Dendritic cell treated with granulocyte-macrophage colony-stimulating factor and Interleukin-4, amounts not matched to agents 40 ng/mL and 50 ng/mL, for 4 days (primary cell): ENCODE results near the gene EPB41L1.

Source experiments
- H3K27ac Mint-ChIP-seq: one replicate; pipeline ENCODE4 v1.8.0; 2022; ENCODE audit warnings: mild to moderate bottlenecking, mixed read lengths
- H3K27me3 Mint-ChIP-seq: one replicate; pipeline ENCODE4 v1.8.0; 2022; ENCODE audit warnings: mild to moderate bottlenecking, mixed read lengths
- H3K36me3 Mint-ChIP-seq: one replicate; pipeline ENCODE4 v1.8.0; 2022; ENCODE audit warnings: low read depth, mixed read lengths
- H3K4me1 Mint-ChIP-seq: one replicate; pipeline ENCODE4 v1.8.0; 2022; ENCODE audit warnings: low read depth, mixed read lengths
- H3K4me3 Mint-ChIP-seq: one replicate; pipeline ENCODE4 v1.8.0; 2022; ENCODE audit warnings: mild to moderate bottlenecking, moderate library complexity, mixed read lengths
- H3K9me3 Mint-ChIP-seq: one replicate; pipeline ENCODE4 v1.8.0; 2022; ENCODE audit warnings: mixed read lengths
- intact Hi-C: fragments of 100-400 bp; cut with micrococcal nuclease; formaldehyde crosslinking; loops from one replicate; pipeline ENCODE4 v1.15.0; 2022

Gene EPB41L1

DNA sequence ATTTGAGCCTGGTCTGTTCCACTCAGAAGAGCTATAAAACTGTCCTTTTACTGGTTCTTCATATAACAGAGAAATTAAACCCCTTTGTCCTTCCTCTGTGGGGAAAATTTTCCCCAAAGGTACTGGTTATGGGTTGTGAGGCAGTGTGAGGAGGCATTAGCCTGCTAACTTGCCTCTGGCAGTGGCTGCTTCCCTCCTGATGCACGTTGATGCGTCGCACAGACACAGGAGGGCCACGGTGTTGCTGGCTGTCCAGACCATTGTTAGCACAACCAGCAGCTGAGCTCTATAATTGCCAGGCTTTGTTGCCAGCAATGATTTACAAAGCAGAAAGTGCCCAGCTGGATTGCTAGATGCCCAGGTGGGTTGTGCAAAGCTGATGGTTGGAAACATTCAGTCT lies 91.9 kb downstream of the EPB41L1 start:
- H3K4me3 Mint-ChIP-seq, result no peak overlapping the region
- H3K36me3 Mint-ChIP-seq, result peaks cover 94% of the 10 kb centered on the region
- H3K27me3 Mint-ChIP-seq, result no peaks in the 10 kb centered on the region
- H3K27ac Mint-ChIP-seq, result no peak overlapping the region
- intact Hi-C loops, result no loop called here
- H3K4me1 Mint-ChIP-seq, result no peaks in the 10 kb centered on the region
- no peaks in the 10 kb centered on the region for H3K9me3 Mint-ChIP-seq

DNA sequence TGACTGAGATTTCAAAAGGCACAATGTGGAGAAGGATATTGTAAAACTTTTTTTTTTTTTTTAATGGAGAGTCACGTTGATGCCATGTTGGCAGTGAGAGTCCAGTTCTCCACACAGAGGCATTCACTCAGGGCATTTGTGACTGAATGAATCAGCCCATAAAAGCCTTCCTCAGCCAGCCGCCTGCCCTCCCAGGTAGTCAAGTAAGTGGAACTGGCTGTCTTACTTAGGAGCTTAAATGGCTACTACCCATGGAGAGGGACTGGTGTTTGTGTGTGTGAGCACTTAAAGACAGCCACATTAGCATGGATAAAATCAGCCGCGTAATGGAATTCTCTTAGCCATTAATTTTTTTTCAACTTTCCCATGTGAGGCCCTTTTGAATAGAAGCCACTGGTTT lies 94.3 kb downstream of the EPB41L1 start:
- intact Hi-C loops, result no loop called here
- Mint-ChIP-seq H3K27ac (no peak overlapping the region), H3K27me3 (no peaks in the 10 kb centered on the region), H3K36me3 (peaks cover 95% of the 10 kb centered on the region), H3K9me3 (no peaks in the 10 kb centered on the region), H3K4me1 (no peaks in the 10 kb centered on the region), H3K4me3 (no peak overlapping the region)

DNA sequence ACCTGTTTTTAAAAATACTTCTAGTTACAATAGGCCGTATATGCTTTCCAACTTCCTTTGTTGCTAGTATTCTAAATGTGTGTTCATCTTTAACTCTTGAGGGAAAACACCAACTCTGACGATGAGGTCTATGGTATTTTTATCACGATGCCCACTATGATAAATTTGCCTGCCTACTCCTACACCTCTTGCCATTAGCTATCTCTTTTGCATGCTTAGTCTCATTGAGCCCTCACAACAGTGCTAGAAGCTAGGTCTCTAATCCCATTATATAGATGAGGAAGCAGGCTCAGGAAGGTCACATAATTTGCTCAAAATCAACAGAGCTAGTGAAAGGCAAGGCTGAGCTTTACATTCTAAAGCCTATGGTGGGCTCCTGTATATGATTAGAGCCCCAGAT lies 94.9 kb downstream of the EPB41L1 start:
- H3K9me3 Mint-ChIP-seq, result no peaks in the 10 kb centered on the region
- H3K27ac Mint-ChIP-seq, result no peak overlapping the region
- H3K27me3 Mint-ChIP-seq, result no peaks in the 10 kb centered on the region
- peaks cover 95% of the 10 kb centered on the region for H3K36me3 Mint-ChIP-seq
- intact Hi-C loops, result no loop called here
- H3K4me1 Mint-ChIP-seq, result no peaks in the 10 kb centered on the region
- H3K4me3 Mint-ChIP-seq, result no peak overlapping the region

DNA sequence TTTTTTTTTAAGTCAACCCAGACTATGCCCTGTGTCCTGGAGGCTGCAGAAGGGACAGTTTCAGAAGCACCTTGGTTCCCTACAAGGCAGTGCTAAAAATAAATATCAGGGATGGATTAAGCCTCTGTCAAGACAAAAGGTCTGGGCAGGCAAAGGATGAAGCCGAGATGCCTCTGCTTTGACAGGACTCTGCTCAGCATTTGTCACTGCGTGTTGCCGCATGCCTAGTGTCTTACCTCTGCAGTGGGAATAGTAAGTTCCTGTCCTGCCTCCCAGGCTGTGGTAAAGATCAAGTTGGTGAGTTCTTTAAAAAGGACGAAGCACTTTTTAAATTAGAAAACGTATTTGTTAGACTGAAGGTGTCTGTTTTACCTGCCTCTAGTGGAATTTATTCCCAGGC lies 96.9 kb downstream of the EPB41L1 start:
- H3K4me3 Mint-ChIP-seq, result no peak overlapping the region
- no peaks in the 10 kb centered on the region for H3K27me3 Mint-ChIP-seq
- no peaks in the 10 kb centered on the region for H3K9me3 Mint-ChIP-seq
- intact Hi-C loops, result no loop called here
- no peak overlapping the region for H3K27ac Mint-ChIP-seq
- H3K36me3 Mint-ChIP-seq, result peaks cover 95% of the 10 kb centered on the region
- no peaks in the 10 kb centered on the region for H3K4me1 Mint-ChIP-seq

DNA sequence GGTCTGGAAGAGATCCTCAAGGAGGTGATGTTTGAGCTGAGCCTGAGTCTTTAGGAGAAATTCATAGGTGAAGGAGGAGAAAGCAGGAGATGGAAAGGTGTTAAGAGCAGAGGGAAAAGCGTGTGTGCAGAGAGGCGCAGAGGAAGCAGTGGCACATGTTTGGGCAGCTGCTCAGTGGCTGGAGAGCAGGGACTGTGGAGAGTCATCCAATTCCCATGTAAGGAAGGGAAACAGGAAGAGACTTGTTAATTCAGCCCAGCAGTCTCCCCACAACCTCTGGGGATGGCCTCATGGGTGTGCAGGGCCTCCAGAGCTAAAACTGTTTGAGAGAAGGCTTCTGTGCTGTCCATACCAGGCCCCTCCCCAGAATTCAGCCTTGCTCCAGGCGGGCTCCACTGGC lies 98.0 kb downstream of the EPB41L1 start:
- H3K4me1 Mint-ChIP-seq, result no peaks in the 10 kb centered on the region
- no peaks in the 10 kb centered on the region for H3K27me3 Mint-ChIP-seq
- H3K36me3 Mint-ChIP-seq, result peaks cover 95% of the 10 kb centered on the region
- no peaks in the 10 kb centered on the region for H3K9me3 Mint-ChIP-seq
- no peak overlapping the region for H3K4me3 Mint-ChIP-seq
- H3K27ac Mint-ChIP-seq, result no peak overlapping the region
- intact Hi-C loops, result no loop called here

DNA sequence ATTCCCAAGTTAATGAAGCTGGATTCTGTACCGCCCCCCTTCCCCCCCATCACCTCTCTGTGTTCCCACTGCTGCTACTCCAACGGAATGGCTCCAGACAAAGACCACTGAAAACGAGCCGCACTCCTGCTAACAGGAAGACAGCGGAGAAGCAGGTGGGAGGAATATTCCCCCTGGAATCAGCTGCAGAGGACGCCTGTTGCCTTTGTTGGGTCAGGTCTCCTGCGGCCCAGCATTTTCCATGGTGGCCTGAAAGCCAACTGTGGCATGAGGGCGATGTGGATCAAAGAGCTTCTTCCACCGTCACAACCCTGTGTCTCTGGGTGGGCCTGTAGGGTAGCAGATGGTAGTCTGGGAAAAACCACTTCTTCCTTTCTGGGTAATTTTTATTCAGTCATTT lies 98.5 kb downstream of the EPB41L1 start:
- Mint-ChIP-seq H3K36me3 (peaks cover 95% of the 10 kb centered on the region), H3K4me3 (no peak overlapping the region), H3K4me1 (no peaks in the 10 kb centered on the region), H3K27ac (no peak overlapping the region), H3K9me3 (no peaks in the 10 kb centered on the region), H3K27me3 (no peaks in the 10 kb centered on the region)
- intact Hi-C loops, result no loop called here

DNA sequence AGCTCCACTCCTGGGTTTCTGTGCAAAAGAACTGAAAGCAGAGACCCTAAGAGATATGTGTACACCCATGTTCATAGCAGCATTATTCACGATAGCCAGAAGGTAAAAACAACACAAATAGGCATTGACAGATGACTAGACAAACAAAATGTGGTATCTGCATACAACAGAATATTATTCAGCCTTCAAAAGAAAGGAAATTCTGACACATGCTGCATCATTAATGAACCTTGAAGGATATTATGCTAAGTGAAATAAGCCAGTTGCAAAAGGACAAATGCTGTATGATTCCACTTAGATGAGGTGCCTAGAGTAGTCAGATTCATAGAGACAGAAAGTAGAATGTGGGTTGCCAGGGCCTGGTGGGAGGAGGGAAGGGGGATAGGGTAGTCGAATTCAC lies 99.5 kb downstream of the EPB41L1 start:
- peaks cover 91% of the 10 kb centered on the region for H3K36me3 Mint-ChIP-seq
- H3K27me3 Mint-ChIP-seq, result no peaks in the 10 kb centered on the region
- intact Hi-C loops, result no loop called here
- H3K27ac Mint-ChIP-seq, result no peak overlapping the region
- H3K4me1 Mint-ChIP-seq, result no peaks in the 10 kb centered on the region
- no peaks in the 10 kb centered on the region for H3K9me3 Mint-ChIP-seq
- H3K4me3 Mint-ChIP-seq, result no peak overlapping the region

DNA sequence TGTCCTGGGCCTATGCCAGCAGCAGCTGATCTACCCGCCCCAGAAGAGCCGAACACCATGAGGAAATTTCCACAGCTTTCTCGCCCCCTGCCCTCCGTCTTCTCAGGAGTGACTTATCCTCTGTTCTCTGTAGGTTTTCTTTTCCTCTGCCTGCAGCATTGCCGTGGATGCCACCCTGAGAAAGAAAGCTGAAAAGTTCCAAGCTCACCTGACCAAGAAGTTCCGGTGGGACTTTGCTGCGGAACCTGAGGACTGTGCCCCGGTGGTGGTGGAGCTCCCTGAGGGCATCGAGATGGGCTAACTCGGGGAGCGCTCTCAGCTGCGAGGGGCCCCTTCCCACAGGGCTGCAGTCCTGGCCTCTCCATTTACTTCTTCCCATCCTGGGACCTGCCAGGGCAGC lies 100.9 kb downstream of the EPB41L1 start:
- intact Hi-C loops, result no loop called here

DNA sequence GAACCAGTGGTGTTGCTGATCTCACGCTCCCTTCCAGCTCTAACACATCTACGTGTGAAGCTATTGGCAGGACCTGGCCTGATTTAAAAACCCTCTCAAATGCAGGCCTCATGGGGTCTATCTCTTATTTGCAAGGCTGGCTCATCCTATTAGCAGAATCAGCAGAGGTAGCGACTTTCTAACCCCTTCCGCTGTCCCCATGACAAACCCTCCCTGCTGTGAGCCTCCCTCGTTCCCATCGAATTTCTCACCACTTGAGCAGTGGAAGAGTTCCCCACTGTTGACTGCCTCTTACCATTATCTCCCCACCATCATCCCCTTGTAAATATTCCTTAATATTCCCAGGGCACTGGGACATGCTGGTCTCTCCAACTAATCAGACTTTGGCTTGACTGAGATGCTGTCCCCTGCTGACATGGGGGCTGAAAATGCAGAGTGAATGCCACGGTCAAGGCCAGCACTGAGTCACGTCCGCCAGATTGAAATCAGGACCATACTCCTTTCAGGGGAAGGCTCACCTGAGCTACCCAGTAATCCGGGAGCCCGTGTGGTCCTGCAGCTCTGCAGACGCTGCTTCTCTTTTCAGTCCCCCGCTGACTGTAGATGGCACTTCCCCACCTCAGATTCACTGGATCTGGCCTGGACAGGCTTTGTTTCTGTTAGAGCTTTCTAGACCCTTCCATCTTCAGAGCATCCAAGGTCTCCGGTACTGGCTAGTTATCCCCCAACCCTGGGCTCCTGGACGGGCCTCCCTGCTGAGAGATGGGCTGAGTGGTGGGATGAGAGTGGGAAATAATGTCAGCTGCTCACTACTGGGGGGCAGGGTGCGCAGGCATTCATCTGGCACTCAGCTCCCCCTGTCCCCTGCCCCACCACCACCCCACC lies 104.9 kb downstream of the EPB41L1 start:
- Mint-ChIP-seq H3K9me3 (no peaks in the 10 kb centered on the region), H3K4me1 (no peaks in the 10 kb centered on the region), H3K27ac (no peak overlapping the region), H3K36me3 (peaks cover 42% of the 10 kb centered on the region), H3K4me3 (no peak overlapping the region), H3K27me3 (no peaks in the 10 kb centered on the region)
- intact Hi-C loops, result no loop called here

More for the DNA sequence above, 100.9 kb downstream of the EPB41L1 start:
- H3K9me3 Mint-ChIP-seq, result no peaks in the 10 kb centered on the region
- no peaks in the 10 kb centered on the region for H3K4me1 Mint-ChIP-seq
- H3K36me3 Mint-ChIP-seq, result peaks cover 80% of the 10 kb centered on the region
- H3K27me3 Mint-ChIP-seq, result no peaks in the 10 kb centered on the region
- no peak overlapping the region for H3K4me3 Mint-ChIP-seq
- H3K27ac Mint-ChIP-seq, result no peak overlapping the region

DNA sequence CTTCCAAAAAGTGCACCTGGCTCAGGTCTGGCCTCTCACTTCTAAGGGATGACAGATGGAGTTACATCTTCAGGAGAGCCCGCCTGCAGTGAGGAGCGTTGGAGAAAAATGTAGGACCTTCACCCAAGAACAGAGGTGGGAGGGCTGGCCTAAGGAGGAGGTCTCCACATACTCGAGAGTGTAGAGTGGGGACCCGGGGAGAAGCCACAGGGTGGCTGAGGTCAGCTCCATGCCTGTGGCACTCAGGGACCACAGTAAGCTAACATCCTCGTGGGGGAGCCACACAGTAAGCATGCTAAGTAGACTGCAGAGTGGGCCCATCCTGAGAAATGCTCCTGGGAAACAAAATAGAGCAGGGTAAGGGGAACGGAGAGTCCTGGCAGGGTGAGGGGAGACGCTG lies 105.8 kb downstream of the EPB41L1 start:
- H3K36me3 Mint-ChIP-seq, result peaks cover 33% of the 10 kb centered on the region
- H3K27me3 Mint-ChIP-seq, result no peaks in the 10 kb centered on the region
- intact Hi-C loops, result no loop called here
- no peak overlapping the region for H3K27ac Mint-ChIP-seq
- no peaks in the 10 kb centered on the region for H3K4me1 Mint-ChIP-seq
- H3K9me3 Mint-ChIP-seq, result no peaks in the 10 kb centered on the region
- H3K4me3 Mint-ChIP-seq, result no peak overlapping the region

DNA sequence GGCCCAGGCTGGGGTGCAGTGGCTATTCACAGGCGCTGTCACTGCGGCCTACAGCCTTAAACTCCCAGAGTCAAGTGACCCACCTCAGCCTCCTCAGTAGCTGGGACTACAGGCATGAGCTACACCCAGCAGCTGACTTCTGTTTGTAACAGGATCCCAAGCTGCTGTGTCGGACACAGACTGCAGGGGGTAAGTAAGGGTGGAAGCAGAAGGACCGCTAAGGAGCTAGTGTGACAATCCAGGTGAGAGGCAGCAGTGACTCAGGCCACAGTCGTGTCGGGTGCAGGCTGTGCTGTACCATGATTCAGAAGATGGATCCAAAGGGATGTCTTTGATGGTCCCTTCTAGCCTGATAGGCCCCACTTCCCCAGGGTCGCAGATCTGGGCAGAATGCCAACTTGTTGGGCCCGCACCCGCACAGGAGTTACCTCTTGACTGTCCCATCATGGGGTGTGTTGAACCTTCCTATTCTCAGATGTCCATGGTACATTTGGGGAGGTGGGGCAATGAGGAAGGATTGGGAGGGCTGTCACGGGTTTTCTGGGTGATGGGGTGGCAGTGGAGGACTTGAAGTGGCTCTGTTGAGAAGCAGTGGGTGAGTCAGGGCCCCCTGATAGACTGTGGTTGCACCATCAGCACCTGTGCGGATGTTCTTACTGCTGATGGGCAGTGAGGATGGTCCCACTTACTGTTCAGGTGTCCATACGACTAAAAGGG lies 107.0 kb downstream of the EPB41L1 start:
- Mint-ChIP-seq H3K9me3 (no peaks in the 10 kb centered on the region), H3K4me3 (no peak overlapping the region), H3K36me3 (peaks cover 21% of the 10 kb centered on the region), H3K27ac (no peak overlapping the region), H3K4me1 (no peaks in the 10 kb centered on the region), H3K27me3 (no peaks in the 10 kb centered on the region)
- intact Hi-C loops, result no loop called here

DNA sequence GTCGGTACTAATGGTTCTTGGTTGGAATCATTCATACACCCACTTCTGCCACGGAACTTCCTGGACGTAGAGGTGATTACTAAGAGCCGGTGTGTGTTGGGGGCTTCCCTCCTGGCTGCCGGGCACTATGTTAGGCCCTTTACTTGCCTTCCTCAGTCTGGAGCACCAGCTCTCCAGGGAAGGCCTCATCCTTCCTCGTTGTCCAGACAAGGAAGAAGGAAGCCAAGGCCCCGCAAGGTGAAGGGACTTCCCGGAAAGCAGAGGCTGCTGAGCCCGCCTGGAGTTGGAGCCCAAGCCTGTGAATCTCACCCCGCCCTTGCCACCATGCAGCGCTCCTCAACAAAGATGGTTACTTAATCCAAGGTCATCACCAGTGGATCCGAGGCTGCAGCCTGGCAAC lies 107.9 kb downstream of the EPB41L1 start:
- Mint-ChIP-seq H3K27me3 (no peaks in the 10 kb centered on the region), H3K4me3 (no peak overlapping the region), H3K9me3 (no peaks in the 10 kb centered on the region), H3K36me3 (peaks cover 12% of the 10 kb centered on the region), H3K27ac (no peak overlapping the region), H3K4me1 (no peaks in the 10 kb centered on the region)
- intact Hi-C loops, result no loop called here

DNA sequence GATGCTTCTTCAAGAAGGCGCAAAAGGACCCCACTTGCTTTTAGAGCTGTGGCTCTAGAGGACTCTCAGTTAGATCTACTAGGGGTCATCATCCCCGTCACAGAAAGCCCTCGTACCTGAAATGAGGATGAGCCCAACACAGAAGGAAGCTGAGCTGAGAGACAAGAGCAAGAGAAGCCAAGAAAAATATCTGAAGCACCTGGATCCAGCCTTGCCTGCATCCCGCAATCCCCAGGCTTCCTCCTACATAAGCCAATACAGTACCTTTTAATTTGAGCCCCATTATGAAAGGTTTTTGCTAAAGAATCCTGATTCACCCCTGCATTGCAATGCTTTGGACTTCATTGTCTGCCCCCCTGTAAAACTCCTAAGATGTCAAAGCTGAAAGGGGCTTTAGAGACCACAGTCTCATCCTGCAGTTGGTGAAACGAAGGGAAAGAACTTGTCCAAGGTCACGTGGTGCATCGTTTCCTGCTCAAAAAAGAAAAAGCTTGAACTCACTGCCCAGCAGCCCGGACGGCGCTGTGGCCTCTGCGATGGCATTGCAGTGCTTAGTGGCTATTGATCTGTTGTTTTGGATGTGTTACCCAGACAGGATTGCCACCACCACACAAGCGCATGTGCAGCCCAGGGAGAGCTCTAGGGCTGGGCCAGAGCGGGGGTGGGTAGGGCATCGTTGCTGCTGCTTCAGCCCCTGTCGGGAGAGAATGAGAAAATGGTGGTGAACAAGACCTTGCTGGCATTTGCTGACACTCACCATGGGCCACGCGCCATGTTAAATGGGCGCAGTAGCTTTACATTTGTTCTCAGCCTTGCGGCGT lies 110.1 kb downstream of the EPB41L1 start:
- intact Hi-C loops, result no loop called here
- Mint-ChIP-seq H3K9me3 (no peaks in the 10 kb centered on the region), H3K36me3 (no peaks in the 10 kb centered on the region), H3K27ac (no peak overlapping the region), H3K27me3 (no peaks in the 10 kb centered on the region), H3K4me1 (no peaks in the 10 kb centered on the region), H3K4me3 (no peak overlapping the region)

DNA sequence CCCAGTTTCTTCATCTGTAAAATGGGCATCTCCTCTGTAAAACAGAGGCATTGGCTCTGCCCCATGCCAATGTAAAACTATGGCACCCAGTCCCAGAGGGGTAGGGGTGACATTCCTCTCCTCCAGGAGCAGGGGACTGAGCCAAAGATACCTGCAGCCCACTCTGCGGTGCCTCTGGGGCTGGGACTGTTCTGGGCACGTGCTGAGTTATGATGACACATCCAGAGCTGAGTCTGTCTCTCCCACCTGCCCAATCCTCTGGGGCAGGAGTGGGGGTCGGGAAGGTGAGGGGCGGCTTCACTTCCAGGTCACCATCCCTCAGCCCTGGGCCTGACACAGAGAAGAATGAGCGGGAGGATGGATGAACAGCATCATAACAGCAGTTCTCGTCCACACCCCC lies 111.6 kb downstream of the EPB41L1 start:
- Mint-ChIP-seq H3K9me3 (no peaks in the 10 kb centered on the region), H3K27me3 (no peaks in the 10 kb centered on the region), H3K27ac (no peak overlapping the region), H3K4me1 (no peaks in the 10 kb centered on the region), H3K4me3 (no peak overlapping the region), H3K36me3 (no peaks in the 10 kb centered on the region)
- intact Hi-C loops, result no loop called here
